RPMI8226 (cell line): ENCODE data around the gene PPM1D.
A peak's percentile ranks its signal among the peaks of the same experiment; 100 is the strongest.
"Not testable (repeated sequence)": the region's sequence is repeated elsewhere in the genome, so short reads cannot be mapped to it uniquely, and the experiment has no call there.

Experiments
- DNase-seq: peaks from one replicate; pipeline ENCODE4 v3.0.0-alpha.2; 2015

Gene PPM1D

DNA sequence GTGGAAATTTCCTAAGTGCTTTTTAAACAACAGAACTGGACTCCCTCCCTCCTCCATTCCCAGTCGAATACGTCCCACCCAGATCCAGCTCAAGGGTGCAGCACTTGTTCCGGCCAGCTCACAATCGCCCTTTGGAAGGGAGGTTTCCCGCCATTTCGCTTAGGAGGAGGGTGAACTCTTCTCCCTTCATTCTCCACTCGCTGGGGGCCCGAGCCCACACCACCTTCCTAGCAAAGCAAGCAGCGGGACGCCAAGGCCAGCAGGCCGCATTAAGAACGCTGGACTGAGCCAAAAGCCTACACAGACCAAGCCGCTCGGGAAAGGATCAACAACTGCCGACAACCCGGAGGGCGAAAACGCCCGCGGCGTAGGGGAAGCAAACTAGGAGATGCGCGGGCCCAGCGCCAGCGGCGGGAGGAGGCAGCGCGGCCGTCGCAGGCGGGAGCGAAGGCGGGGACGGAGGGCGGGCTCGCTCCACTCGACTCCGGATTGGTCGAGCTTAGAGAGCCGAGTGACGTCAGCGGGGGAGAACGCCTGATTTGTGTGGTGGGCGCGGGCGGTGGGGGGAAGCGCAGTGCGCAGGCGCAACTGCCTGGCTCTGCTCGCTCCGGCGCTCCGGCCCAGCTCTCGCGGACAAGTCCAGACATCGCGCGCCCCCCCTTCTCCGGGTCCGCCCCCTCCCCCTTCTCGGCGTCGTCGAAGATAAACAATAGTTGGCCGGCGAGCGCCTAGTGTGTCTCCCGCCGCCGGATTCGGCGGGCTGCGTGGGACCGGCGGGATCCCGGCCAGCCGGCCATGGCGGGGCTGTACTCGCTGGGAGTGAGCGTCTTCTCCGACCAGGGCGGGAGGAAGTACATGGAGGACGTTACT, at the start of gene PPM1D:
Gene PPM1D (plus strand): TSS at position 574 of the 870 bp plus-strand sequence. CDS start 222 bp downstream, at position 796.
- peak; percentile 99 for DNase-seq

DNA sequence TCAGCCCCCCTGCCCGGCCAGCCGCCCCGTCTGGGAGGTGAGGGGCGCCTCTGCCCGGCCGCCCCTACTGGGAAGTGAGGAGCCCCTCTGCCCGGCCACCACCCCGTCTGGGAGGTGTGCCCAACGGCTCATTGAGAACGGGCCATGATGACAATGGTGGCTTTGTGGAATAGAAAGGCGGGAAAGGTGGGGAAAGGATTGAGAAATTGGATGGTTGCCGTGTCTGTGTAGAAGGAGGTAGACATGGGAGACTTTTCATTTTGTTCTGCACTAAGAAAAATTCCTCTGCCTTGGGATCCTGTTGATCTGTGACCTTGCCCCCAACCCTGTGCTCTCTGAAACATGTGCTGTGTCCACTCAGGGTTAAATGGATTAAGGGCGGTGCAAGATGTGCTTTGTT, 47.7 kb upstream of the PPM1D start:
- DNase-seq = not testable (repeated sequence)

DNA sequence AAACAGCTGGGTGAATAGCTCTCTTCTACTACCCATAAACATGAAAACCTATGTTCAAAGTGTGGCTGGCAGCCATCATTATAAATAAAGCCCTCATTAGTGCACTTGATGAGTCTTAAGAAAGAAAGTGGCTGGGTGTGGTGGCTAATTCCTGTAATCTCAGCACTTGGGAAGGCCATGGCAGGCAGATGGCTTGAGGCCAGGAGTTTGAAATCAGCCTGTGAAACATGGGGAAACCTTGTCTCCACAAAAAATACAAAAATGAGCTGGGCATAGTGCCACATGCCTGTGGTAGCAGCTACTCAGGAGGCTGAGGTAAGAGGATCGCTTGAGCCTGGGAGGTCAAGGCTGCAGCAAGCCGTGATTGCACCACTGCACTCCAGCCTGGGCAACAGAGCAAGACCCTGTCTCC, 45.6 kb upstream of the PPM1D start:
- DNase-seq = peak; percentile 67

DNA sequence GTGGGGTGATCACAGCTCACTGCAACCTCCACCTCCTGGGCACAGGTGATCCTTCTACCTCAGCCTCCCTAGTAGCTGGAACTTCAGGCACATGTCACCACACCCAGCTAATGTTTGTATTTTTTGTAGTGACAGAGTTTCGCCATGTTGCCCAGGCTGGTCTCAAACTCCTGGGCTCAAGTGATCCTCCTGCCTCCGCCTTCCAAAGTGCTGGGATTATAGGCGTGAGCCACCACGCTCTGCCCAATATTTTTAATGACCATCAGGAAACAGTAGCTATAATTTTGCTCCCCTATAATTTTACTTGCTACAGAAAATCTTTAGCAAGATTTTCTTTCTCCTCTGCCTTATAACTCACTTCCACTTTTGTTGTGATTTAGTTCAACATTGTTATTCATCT, 44.2 kb upstream of the PPM1D start:
- no peak for DNase-seq

DNA sequence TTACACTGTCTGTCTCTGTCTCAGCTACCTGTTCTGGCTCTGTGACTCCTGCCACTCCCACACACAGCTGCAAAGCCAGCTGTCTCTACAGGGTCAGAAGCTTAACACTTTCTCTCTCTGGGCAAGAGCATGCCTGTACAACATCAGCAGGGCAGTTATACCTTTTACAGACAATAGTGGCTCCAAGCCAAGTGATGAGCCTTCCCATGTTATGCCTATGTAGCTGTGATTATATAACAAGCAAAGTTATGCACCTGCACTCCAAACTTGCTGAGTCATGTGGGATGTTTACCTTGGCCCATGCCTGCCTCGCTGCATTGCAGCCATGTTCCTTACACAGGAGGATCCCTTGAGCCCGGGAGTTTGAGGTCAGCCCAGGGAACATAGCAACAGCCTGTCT, 42.2 kb upstream of the PPM1D start:
- DNase-seq = peak; percentile 56

DNA sequence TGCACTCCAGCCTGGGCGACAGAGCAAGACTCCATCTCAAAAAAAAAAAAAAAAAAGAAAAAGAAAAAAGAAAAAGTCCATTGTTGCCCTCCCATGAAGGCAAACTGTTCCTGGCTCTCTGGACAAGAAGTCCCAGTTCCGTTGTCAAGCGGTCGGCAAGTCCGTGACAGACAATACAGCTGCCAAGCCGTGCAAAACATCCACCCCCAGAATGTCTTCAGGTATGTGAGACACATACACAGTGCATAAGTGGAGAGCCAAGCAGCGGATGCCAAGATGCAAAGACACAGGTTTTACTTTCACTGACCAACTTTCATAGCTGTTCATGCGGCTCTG, 40.4 kb upstream of the PPM1D start:
- DNase-seq = no peak

DNA sequence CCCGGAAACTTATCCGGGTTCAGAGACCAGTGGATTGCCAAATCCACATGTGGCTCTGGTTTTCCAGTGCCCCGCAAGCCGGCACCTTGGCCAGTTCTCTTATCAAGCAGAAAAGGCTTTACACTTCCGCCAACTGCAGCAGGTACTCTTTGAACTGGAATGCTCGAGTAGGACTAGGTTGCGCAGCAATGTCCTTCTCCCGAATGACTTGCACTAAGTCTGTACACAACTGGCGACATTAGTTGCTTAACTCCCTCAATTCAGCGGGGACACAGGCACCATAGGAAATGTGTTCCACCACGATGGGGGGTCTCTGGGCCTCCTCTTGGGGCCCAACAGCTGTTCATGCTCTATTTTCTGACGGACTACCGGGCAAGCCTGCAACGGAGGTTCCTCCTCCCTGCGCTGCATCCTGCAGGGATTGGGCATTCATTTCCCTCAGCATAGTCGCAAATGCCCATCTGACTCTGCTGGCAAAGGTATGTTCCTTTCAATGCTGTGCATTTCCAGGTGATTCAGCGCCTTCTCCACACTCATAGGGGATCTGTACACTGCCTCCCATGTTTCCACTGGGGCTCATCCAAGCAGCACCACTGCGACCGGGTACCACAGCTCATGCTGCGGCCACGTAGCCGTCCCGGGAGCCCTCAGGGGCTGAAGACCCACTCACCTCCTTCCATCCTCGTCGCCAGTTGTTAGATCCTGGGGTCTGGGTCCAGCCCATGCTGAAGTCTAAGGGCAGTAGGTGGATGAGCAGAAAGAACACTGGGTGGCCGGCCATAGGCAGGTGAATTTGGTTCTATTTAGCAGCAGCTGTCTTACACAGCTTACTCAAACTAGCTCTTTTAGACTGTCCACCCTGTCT, 39.8 kb upstream of the PPM1D start:
- no peak for DNase-seq

DNA sequence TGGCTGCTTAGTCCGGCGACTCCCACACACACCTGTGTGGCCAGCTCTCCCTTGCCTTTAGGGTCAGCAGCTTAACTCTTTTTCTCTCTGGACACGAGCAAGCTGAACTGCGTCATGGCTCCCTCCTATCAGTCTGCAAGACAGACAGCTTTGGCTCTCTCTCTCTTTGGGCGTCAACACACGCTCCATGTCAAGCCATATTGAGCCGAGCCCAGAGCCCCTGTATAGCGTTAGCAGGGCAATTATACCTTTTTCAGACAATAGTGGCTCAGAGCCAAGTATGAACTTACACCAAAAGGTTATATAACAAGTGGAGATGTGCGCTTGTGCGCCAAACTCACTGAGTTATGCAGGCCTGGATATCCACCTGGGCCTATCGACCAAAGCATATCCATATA, 39.1 kb upstream of the PPM1D start:
- no peak for DNase-seq

DNA sequence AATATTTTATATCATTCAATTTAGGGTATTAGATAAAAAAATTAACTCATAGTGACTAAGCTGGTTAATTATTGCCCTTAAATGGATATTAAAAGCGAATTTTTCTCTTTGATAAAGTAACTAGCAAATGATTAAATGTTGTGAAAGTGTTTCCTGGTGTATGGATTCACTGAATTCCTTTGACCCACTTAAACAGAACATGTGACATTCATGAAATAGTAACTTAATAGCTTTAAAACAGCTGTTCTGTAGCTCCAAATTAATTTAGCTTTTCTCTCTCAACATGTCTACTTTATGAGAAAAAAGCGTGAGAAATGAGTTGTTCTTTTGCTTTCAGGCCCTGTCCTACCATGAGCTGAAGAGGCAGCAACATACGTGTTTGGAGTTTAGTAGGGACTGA, 37.6 kb upstream of the PPM1D start:
- no peak for DNase-seq

DNA sequence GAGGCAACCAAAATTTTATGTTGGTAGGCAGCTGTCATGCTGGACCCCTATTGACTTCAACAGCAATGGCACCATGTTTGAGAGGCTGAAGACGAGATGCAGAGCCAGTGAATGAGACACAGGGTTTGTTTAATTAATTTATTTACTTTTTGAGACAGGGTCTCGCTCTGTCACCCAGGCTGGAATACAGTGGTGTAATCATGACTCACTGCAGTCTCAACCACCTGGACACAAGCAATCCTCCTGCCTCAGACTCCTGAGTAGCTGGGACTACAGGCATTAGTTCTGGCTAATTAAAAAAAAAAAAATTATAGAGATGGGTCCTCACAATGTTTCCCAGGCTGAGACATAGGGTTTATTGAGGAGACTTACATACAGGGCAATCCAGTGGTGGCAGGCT, 36.2 kb upstream of the PPM1D start:
- DNase-seq = no peak

DNA sequence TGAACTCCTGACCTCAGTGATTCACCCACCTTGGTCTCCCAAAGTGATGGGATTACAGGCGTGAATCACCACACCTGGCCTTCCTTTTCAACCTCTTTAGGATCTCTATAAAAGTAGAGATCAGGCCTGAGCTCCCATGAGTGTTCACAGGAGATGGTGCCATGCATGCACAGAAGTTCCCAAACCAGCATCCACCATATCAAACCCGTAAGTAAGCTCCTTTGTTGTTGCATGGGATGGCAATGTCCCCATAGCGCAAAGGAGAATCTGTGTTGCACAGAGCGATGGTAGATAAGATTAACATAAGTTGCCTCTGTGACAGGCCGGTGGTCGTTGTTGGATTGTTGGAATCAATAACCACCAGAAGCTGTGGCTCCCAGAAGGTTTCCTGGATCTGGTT, 34.8 kb upstream of the PPM1D start:
- DNase-seq = no peak

DNA sequence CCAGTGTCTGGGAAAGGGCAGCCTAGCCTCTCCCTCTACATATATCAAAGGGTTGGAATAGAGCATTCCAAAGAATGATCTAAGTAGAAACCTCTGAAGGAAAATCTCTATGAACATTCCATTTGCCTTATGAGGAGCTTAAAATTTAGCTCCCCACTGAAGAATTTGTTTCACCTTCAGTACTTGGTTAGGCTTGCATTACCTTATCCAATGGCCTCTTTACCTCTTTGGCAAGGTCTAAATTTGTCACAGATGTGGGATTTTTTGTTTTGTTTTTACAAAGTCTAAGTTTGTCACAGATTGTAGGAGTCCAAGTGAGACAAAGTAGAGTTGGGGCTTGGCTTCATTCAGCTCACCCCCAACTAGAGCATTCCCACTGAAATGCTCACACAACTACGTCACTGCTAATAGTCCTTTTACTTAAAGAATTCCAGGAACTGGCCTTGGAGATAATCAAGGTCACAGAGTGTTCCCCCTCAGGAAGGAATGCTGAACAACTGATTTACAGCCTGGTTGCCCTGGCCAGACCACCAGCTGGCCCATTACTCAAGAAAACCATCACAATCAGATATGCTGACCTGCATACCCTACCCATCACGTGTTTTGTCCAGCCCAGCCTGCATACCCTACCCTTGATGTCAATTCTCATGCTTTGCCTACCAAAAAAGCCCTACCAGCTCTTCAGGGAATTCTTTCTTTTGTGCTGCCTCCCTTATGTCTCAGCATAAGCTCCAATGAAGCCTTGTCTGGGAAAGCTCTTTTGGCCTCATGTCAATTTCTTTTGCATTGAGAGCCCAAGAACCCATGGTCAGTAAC, 26.5 kb upstream of the PPM1D start:
- no peak for DNase-seq

DNA sequence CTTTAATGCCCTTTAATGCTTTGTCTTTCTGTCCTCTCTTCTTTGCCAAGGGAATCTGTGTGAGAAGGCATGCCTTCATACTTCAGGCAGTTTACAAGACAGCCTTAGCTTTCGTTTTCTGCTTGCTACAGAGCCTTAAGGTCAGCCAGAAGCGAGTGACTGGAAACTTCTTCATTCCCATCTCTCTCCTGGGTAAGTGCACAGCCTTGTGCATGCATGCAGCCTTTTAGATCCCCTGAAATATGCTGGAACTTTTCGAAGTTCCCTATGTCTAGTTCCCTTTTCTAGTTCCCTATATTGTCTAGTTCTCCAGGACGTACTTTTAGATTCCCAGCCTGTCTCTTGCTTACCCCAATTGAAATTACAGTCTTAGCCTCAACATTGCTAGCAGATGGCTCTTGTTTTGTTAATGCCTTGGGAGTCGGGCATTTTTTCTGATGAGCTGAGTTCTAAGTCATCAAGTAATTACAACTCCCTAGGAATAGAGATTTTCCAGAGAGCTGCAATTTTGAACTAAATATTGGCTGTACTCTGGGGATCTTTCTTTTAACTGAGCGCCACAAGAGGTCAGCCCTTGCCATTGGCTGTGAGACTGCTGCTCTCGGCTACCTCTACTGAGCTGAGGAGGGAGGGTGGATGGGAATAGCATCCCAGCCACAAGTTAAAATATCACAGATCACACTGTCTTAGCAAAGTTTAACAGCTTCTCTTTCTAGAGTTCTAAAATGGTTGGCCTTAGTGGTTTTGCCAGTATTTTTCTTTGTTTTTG, 22.7 kb upstream of the PPM1D start:
- DNase-seq = peak; percentile 40

DNA sequence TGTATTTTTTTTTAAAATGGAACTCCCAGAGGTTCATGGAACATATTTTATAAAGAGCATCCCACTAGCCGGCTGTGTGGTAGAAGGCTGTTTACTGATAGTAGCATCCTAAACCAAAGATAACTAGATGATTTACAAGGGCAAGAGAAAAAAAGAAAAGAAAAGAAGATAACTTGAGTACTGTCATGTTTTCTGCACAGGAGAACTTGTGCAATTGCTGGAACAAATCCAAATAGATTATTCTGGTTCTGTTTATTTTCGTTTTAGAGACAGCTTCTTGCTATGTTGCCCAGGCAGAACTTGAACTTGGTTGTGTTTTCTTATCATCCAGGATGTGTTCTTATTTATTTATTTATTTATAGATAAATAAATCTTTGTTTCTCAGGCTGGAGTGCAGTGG, 20.9 kb upstream of the PPM1D start:
- no peak for DNase-seq

DNA sequence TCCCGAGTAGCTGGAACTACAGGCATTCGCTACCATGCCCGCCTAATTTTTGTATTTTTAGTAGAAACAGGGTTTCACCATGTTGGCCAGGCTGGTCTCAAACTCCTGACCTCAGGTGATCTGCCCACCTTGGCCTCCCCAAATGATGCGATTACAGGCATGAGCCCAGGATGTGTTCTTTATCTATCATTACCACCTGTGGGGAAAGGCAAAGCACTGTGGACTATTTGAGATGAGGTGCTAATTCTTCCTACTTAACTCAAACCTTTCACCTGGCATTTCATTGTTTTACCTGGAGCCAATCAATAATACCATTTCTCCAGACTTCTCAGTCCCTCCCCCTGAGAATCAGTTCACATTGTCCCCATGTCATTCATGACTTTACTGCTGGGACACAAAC, 20.4 kb upstream of the PPM1D start:
- no peak for DNase-seq

DNA sequence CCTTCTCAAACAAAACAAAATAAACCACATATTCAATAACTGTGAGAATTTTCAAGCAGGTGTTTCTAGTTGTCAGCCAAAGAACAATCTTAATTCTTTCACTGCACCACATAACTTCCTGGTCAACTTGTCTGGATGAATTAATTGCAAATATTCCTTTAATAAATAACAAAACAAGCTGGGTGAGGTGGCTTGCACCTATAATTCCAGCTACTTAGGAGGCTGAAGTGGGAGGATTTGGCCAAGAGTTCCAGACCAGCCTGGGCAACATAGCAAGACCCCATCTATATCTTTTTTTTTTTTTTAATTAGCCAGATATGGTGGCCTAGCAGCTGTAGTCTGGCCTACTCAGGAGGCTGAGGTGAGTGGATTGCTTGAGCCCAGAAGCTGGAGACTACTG, 17.0 kb upstream of the PPM1D start:
- DNase-seq = no peak

DNA sequence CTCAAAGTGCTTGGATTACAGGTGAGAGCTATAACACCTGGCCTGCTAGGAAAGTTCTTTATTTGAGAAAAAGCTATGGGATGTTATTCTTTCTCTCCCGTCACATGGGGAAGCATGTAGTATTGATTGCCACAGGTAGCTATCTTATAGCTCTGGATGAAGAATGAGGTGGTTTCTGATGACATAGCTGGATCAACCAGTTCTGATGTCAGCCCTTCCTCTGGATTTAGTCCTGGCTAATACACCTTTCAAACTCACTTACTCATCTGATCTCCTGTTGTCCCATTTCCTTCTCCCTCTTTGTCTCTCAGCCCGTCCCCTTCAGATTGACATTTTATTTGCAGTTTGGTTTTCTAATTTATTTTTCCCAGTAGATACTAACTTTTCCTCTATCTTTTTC, 14.1 kb upstream of the PPM1D start:
- DNase-seq = no peak

DNA sequence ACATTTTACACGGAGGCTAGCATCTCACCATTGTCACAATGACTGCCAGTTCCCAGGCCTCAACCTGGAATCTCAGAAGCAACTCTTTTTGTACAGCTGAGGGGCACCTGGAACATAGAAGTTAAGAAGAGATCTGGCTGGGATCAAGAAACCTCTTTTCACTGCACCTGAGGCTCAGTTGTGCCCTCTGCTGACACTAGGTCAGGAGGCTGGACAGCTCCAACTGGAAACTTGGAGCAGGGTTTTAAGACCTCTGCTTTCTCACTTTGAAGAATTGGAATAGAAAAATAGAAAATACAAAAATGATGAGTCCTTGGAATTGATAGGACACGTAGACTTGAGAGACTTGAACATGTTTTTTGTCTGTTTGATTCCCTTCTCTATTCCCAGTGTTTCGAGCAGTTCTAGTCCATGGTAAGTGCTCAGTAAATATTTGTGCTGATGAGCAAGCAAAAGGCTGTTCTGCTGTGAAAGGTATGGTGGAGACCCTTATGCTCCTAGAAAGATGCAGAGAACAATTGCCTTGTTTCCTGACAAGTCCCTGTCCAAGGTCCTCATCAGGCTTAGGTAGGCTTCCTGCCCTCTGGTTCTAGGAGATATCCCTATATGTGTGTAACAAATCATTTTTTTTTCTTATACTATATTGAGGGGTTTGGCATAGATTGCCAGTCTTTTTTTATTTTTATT, 13.6 kb upstream of the PPM1D start:
- DNase-seq = peak; percentile 35

DNA sequence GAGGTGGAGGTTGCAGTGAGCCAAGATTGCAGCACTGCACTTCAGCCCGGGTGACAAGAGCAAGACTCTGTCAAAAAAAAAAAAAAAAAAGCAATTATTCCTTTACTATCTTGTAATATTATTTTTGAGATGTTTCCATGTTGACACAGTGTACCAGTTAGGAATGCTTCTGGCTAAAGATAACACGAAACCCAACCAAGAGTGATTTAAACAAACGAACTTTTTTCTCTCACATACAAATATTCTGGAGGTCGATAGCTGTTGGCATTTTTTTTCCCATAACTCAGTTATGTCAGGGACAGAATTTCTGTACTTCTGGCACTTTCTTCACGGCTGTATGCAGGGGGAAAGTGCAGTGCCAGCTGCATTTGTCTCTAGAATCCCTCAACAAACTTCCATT, 9.9 kb upstream of the PPM1D start:
- DNase-seq = no peak

DNA sequence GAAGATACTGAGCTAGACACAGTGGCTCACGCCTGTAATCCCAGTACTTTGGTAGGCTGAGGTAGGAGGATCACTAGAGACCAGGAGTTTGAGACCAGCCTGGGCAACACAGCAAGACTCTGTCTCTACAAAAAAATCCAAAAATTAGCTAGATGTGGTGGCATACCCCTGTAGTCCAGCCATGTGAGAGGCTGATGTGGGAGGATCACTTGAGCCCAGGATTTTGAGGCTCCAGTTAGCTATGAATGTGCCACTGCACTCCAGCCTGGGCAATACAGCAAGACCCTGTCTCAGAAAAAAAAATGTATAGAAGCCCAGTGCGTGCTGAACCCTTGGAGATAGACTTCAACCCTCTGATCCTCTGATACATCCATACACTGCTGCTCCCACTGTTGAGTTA, 7.2 kb upstream of the PPM1D start:
- DNase-seq = no peak

DNA sequence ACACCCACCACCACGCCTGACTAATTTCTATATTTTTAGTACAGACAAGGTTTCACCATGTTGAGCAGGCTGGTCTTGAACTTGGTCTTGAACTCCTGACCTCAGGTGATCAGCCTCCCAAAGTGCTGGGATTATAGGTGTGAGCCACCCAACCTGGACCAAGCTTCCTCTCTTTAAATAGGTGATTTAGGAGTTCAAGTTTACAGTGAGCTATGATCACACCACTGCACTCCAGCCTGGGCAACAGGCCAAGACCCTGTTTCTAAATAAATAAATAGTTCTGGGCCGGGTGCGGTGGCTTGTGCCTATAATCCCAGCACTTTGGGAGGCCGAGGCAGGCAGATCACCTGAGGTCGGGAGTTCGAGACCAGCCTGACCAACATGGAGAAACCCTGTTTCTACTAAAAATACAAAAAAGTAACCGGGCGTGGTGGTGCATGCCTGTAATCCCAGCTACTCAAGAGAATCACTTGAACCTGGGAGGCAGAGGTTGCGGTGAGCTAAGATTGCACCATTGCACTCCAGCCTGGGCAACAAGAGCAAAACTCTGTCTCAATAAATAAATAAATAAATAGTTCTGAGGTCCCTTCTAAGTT, 6.5 kb upstream of the PPM1D start:
- peak; percentile 11 for DNase-seq

DNA sequence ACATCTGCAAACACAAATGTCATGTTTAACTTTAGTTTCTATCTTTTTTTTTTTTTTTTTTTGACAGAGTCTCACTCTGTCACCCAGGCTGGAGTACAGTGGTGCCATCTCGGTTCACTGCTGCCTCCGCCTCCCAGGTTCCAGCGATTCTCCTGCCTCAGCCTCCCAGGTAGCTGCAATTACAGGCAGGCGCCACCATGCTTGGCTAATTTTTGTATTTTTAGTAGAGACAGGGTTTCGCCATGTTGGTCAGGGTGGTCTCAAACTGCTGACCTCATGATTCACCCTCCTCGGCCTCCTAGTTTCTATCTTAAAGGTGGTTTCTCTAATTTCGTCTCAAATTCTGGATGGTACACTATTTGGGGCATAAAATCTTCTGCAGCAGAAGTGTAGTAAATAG, 5.8 kb upstream of the PPM1D start:
- not testable (repeated sequence) for DNase-seq
